Colon (tissue), 2 donors: ENCODE data around the gene SMIM28.
"Not testable (repeated sequence)": the region's sequence is repeated elsewhere in the genome, so short reads cannot be mapped to it uniquely, and the experiment has no call there.

Source experiments
- FAIRE-seq: peaks from 2 replicates; lab custom pipeline; 2012; peaks lifted over from hg19 to GRCh38; lab: Jason Lieb, UNC
- donor health status: control.
- donor health status: control.

The SMIM28 gene

DNA sequence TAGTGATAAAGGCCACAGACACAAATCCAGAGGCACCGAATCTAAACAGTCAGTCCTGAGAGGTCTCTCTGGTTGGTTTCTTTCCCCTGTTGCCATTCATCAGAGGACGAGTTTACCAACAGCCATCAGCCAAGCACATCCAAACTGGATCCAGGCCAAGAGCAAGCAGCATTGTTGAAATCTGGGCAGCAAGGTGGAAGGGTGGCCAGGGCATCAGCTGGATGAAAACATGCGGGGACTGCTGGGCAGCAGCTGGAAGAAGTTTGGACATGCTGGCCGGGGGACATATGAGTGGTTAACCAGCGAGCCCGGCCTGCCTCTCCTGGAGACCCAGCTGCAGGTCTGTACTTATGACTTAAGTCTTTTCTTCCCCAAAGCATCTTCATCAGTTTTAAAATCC lies at the start of gene SMIM28:
TSS of gene SMIM28 (plus strand) at position 62 of the 400 bp plus-strand sequence. CDS start at position 230, 168 bp downstream.
- no peak for FAIRE-seq

GRCh38 chr6:138328210-138328609 lies 49.5 kb upstream of the SMIM28 start:
- no peak for FAIRE-seq

DNA sequence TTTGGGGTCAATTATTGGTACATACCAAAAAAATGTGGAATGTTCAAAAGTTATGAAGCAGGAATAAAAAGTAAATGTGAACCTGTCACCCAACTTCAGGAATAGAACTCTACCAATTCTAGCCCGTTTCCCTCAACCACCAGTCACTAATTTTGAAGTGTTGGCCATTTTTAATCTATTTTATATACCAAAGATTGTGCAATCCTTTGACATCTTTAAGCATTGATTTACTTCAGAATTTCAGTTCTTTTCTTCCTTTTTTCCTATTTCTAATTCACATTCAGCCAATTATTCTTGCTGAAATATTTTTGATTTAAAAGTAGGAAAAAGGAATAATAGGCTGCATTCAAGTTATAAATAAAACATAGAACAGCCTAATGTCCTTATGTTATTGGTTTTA lies 46.9 kb upstream of the SMIM28 start:
- FAIRE-seq: no peak

GRCh38 chr6:138331444-138331843 lies 46.3 kb upstream of the SMIM28 start:
- FAIRE-seq: no peak

DNA sequence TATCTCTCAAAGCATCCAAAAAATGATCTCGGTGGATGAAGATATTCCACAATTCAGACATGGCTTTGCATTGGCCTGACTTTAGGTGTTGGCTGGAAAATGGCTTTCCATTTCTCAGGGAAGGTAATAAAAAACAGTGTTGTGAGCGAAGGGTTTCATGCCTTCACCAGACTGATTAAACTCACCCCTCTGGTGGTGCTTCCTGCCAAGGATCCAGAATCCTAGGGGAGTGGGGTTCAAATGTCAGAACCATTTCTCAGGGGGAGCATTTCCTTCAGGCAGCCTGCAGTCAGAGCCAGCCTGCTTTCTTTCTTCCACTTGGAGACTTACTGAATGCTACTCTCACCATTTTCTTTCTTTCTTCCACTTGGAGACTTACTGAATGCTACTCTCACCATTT lies 45.7 kb upstream of the SMIM28 start:
- FAIRE-seq: no peak

DNA sequence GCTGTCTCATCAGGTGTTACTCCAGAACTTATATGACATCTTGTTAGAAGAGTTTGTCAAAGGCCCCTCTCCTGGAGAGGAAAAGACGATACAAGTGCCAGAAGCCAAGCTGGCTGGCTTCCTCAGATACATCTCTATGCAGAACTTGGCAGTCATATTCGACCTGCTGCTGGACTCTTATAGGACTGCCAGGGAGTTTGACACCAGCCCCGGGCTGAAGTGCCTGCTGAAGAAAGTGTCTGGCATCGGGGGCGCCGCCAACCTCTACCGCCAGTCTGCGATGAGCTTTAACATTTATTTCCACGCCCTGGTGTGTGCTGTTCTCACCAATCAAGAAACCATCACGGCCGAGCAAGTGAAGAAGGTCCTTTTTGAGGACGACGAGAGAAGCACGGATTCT lies 43.7 kb upstream of the SMIM28 start:
- FAIRE-seq: no peak

GRCh38 chr6:138334963-138335362 lies 42.7 kb upstream of the SMIM28 start:
- no peak for FAIRE-seq

GRCh38 chr6:138336221-138336620 lies 41.5 kb upstream of the SMIM28 start:
- FAIRE-seq: no peak

DNA sequence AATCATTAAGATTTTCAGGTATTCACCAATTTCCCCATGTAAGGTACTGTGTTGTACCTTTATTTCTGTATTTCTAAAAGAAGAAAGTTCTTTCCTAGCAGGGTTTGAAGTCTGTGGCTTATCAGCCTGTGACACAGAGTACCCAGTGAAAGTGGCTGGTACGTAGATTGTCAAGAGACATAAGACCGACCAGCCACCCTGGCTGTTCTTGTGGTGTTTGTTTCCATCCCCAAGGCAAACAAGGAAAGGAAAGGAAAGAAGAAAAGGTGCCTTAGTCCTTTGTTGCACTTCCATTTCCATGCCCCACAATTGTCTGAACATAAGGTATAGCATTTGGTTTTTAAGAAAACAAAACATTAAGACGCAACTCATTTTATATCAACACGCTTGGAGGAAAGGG lies 40.6 kb upstream of the SMIM28 start:
- FAIRE-seq: no peak

- FAIRE-seq: no peak
These were observed 38.7 kb upstream of the SMIM28 start for GRCh38 chr6:138339024-138339423.

- FAIRE-seq: no peak
These were observed 36.5 kb upstream of the SMIM28 start for GRCh38 chr6:138341176-138341575.

GRCh38 chr6:138343112-138343511 lies 34.6 kb upstream of the SMIM28 start:
- FAIRE-seq: no peak

DNA sequence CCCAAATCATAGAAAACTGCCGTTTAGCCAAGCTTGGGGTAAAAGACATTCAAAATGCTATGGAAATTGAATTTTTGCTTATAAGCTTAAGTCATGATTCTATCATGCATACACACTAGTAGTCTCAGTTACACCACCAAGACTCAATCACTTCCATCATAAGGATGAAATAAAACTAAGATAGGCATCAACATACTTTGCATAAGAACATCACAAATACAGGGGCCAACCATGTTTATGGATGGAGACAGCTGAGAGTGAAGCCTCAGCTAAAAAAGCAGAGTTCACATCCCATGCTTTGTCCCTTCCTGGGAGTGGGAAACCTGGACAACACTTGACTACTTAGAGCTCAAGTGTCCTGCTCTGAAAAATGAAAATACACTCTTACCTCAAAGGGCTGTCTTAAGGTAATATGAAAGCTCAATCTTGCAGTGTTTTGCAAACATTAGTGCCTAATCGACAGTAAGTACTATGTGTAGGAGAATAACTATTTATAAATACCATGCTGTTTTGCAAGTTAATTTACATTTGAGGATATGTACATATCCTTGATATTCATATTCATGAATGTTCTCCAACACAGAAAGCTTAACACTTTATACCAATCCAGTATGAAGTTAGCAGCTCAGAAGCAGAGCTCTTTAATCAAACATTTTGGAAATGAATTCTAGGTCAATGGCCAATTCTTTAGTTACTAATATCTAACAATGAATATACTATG lies 32.0 kb upstream of the SMIM28 start:
- no peak for FAIRE-seq

DNA sequence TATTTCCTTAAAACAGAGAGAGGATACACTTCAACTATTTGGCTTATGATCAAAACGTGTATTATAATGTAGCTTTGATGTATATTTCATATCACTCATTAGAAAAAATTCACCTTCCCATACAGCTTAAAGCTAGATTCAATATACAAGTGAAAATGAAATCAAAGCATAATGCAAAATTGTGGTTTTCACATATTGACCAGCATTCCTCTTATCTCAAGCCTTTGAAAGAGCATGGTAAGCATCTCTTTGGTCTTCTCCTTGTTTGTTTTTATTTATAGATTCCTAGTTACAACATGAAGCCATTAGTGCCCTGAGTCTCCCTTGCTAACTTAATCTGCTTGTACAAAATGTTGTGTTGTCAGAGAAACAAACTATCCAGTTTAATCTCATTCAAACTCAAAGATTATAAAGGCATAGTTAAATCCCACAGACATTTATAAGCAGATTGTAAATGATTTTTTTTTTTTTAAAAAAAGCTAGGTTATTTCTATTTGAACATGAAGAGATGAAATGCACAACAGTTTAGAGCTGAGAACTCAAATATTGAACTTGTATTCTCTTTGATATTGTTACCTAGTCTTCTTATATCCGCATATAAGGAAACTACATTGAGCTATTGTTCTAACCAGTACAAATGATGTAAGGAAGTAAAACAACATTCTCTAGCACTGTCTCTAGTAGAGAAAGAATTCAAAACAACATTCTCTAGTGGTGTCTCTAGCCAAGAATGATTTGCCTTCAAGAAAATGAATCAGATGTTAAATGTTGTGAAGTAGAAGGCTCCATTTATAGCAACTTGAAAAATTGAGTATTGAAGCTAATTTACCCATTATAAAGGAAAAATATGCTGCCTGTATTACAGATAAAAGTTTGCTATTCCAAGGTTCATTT lies 31.2 kb upstream of the SMIM28 start:
- peak; percentile 18 for FAIRE-seq

DNA sequence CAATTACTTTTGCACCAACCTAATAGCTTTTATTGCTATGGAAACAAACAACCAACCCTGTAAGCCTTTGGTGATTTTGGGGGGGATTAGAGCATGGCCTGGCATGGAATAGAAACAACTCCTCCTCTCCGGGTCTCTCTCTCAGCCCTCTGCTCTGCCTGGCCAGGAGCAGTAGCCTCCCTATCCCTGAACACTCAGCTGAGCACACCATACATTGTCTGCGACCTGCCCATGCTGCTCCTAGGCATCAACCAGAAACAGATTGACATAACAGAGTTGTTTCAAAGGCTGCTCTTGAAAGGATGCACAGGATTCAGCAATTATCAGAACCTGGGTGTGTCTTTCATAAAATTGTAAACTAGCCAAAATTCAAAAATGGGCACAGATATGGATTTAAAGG lies 29.8 kb upstream of the SMIM28 start:
- FAIRE-seq: no peak

GRCh38 chr6:138349891-138350290 lies 27.8 kb upstream of the SMIM28 start:
- FAIRE-seq: no peak

- FAIRE-seq: no peak
These were observed 19.8 kb upstream of the SMIM28 start for GRCh38 chr6:138357928-138358327.

DNA sequence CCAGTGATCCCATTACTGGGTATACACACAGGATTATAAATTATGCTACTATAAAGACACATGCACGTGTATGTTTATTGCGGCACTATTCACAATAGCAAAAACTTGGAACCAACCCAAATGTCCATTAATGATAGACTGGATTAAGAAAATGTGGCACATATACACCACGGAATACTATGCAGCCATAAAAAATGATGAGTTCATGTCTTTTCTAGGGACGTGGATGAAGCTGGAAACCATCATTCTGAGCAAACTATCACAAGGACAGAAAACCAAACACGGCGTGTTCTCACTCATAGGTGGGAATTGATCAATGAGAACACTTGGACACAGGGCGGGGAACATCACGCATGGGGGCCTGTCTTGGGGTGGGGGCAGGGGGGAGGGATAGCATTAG lies 9.0 kb upstream of the SMIM28 start:
- FAIRE-seq: not testable (repeated sequence)

DNA sequence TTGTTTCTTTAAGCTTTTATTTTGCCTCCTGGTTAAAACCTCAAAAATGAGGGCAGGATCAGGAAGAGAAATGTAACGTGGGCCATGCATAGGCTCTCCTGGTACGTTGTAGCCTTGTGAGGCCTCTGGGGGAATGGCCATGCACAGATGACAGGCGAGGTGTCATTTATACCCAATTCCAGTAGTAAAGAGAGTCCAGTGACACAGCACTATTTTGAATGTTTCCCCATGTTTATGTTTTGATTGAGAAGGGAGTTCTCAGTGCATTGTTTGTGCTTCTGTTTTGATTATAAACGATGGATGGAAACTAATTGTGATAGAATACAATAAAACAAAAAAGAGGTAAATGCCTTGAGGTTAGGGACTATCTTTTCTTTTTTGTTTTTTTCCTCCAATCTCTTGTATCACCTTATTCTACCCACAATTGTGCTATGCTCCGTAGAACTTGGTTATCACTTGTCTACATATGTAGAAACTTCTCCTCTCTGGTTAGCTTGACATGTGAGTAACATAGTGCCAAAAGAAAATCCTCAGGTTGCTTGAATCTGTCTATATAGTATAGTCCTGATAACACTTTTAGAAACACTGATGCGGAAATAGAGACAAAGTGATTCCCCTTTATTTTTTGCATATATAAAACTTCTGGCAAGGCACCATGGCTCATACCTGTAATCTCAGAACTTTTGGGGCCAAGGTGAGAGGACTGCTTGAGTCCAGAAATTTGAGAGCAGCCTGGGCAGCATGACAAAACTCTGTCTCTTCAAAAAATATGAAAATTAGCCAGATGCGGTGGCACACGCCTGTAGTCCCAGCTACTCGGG lies 6.9 kb upstream of the SMIM28 start:
- FAIRE-seq: no peak

DNA sequence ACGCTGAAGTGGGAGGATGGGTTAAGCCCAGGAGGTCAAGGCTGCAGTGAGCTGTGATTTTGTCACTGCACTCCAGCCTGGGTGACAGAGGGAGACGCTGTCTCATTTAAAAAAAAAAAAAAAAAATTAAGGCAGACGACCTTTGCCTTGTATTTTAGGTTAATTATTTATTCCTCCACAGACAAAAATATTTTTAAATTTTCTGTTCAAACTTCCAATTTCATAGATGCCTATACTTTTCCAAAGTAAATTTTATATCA lies 6.3 kb upstream of the SMIM28 start:
- FAIRE-seq: no peak

- no peak for FAIRE-seq
These were observed 6.0 kb upstream of the SMIM28 start for GRCh38 chr6:138371720-138372119.

DNA sequence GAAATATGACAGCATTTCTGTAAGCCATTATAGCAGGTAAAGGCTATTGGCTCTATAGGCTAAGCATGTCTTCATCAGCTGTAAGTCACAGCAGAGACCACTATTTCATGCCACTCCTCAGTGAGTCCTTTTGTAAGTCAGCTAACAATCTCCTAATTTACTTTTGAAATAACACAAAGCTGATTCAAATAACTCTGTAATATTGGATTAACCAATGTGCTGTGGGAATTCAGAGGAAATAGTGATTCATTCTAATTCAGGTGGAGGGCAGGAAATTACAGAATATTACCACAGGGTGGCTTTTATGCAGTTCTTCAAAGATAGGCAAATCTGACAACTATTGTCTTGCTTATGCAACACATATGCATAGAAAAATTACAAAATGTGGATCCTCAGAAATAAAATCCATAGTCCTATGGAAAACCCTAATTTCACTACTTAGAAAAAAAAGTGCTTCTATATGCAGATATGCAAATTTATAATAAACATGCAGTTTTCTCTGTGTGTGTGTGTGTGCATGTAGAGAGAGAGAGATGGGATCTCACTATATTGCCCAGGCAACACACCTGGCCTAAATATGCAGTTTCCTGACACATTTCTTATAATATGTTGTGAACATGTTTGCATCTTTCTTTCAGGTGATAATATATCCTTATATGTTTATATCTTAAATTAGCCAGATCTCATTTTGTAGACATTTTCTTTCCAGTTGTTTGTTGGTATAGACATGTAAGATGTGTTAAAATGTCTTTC lies 4.8 kb upstream of the SMIM28 start:
- no peak for FAIRE-seq
